ENCODE results near the gene SZT2. TPM values are rescaled to one million over a fixed set of nuclear protein-coding genes. Genes with fewer than 3 reads are reported as not detected.
A peak's percentile ranks its signal among the peaks of the same experiment; 100 is the strongest.

SZT2 gene
- total RNA-seq, 1 experiment from 2014 or later = 29.0 TPM

GRCh38 chr1:43370564-43370963 lies 19.1 kb upstream of the SZT2 start:
- no peak for TF ChIP-seq CTCF (IDR thresholded peaks at IDR 0.05; ENCODE audit: insufficient read depth in 1 of 2, low read depth in 1 of 2, low read length in 1 of 2, severe bottlenecking in 1 of 2, unreplicated experiment in 1 of 2)
- H3K4me3 Mint-ChIP-seq (ENCODE audit: unreplicated experiment) = peak overlapping the region; percentile 33
- peaks cover 15% of the 10 kb centered on the region for H3K4me1 ChIP-seq
- no peak overlapping the region for H3K27ac Mint-ChIP-seq (ENCODE audit: unreplicated experiment)
- no peaks in the 10 kb centered on the region for H3K27me3 Mint-ChIP-seq (ENCODE audit: insufficient read depth, unreplicated experiment)
- no peaks in the 10 kb centered on the region for H3K27me3 ChIP-seq (replicated peaks; ENCODE audit: control insufficient read depth, insufficient read depth, low read length)
- POLR2A ChIA-PET = no interaction called here
- peaks cover 9% of the 10 kb centered on the region for H3K36me3 Mint-ChIP-seq (ENCODE audit: insufficient read depth, unreplicated experiment)
- H3K4me3 ChIP-seq (ENCODE audit: low read depth, low read length) = no peak overlapping the region
- BruUV-seq (replicated peaks) = no TSS peak
- intact Hi-C loops (cut with micrococcal nuclease; ENCODE audit: unreplicated experiment) = no loop called here
- H3K9me3 ChIP-seq = no peaks in the 10 kb centered on the region
- CTCF ChIA-PET = no interaction called here
- peaks cover 9% of the 10 kb centered on the region for H3K4me1 Mint-ChIP-seq (ENCODE audit: low read depth, unreplicated experiment)
- DNase-seq = no peak
- H3K9me3 Mint-ChIP-seq (ENCODE audit: unreplicated experiment) = no peaks in the 10 kb centered on the region
- no peaks in the 10 kb centered on the region for H3K36me3 ChIP-seq (ENCODE audit: control insufficient read depth, insufficient read depth, low read length)

DNA sequence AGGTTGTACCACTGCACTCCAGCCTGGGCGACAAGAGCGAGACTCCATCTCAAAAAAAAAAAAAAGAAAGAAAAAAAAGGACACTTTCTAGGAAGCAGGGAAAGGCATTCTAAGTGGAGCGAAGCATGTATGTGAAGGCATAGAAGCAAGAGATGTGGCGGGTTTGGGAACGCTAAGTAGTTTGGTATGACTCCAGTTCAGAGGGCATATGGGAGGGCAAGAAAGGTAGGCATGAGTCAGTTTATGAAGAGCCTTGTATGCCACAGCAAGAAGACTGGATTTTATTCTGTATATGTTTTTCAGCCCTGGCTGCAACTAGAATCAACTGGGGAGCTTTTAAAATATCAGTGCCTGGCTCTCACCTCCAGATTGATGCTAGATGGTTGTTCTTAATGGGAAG lies 17.5 kb upstream of the SZT2 start:
- ChIA-PET POLR2A (no interaction called here), CTCF (no interaction called here)
- intact Hi-C loops (cut with micrococcal nuclease; ENCODE audit: unreplicated experiment) = no loop called here

DNA sequence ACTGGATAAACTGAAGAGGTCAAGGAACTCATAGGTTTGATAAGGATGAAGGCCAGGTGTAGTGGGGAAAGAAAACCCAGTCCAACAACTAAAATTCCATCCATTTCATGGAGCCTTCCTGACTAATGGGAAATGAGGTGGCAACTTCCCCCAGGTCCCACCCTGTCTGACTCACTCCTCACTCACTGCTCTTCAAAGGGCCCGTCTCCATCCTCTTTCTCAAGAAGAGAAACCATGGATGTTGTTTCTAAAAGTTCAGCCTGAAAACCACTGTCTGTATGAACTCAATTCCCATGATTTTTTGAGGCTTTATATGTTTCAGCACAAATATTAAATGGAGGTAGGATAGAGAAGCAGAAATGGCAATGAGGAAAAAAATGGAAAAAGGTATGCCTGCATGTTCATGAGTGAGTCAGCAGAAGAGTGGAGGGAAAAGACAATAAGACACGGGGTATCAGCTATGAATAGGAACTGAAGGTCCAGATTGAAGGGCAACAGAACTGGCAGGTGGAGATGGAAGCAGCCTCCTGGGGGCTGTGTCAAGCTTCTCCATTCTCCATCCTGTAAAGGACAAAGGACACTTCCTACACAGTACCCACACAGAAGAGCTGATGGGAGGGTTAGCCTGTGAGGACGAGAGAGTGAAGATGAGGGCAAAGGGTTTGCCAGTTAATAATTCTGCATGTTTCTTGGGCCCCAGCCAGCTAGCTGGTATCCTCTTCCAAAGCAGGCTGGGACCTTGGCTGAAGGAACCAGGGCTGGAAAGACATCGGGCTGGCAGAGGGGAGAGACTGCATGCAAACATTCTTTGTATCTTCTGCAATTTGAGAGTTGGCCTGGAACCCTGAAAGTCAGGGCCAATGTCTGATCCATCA lies 16.4 kb upstream of the SZT2 start:
- ChIA-PET CTCF (no interaction called here), POLR2A (no interaction called here)
- BruUV-seq (replicated peaks) = no TSS peak
- H3K36me3 ChIP-seq (ENCODE audit: control insufficient read depth, insufficient read depth, low read length) = no peaks in the 10 kb centered on the region
- TF ChIP-seq CTCF (IDR thresholded peaks at IDR 0.05; ENCODE audit: insufficient read depth in 1 of 2, low read depth in 1 of 2, low read length in 1 of 2, severe bottlenecking in 1 of 2, unreplicated experiment in 1 of 2) = no peak
- intact Hi-C loops (cut with micrococcal nuclease; ENCODE audit: unreplicated experiment) = no loop called here
- H3K4me1 ChIP-seq = peaks cover 9% of the 10 kb centered on the region
- H3K9me3 ChIP-seq = no peaks in the 10 kb centered on the region
- no peak overlapping the region for H3K27ac Mint-ChIP-seq (ENCODE audit: unreplicated experiment)
- no peaks in the 10 kb centered on the region for H3K27me3 Mint-ChIP-seq (ENCODE audit: insufficient read depth, unreplicated experiment)
- no peaks in the 10 kb centered on the region for H3K27me3 ChIP-seq (replicated peaks; ENCODE audit: control insufficient read depth, insufficient read depth, low read length)
- H3K4me3 Mint-ChIP-seq (ENCODE audit: unreplicated experiment) = no peak overlapping the region
- H3K9me3 Mint-ChIP-seq (ENCODE audit: unreplicated experiment) = no peaks in the 10 kb centered on the region
- DNase-seq = no peak
- H3K4me1 Mint-ChIP-seq (ENCODE audit: low read depth, unreplicated experiment) = no peaks in the 10 kb centered on the region
- no peaks in the 10 kb centered on the region for H3K36me3 Mint-ChIP-seq (ENCODE audit: insufficient read depth, unreplicated experiment)
- H3K4me3 ChIP-seq (ENCODE audit: low read depth, low read length) = no peak overlapping the region

More for the DNA sequence above, 17.5 kb upstream of the SZT2 start:
- DNase-seq = no peak
- H3K36me3 ChIP-seq (ENCODE audit: control insufficient read depth, insufficient read depth, low read length) = no peaks in the 10 kb centered on the region
- Mint-ChIP-seq H3K4me1 (ENCODE audit: low read depth, unreplicated experiment) (no peaks in the 10 kb centered on the region), H3K27ac (ENCODE audit: unreplicated experiment) (no peak overlapping the region), H3K9me3 (ENCODE audit: unreplicated experiment) (no peaks in the 10 kb centered on the region), H3K4me3 (ENCODE audit: unreplicated experiment) (no peak overlapping the region), H3K27me3 (ENCODE audit: insufficient read depth, unreplicated experiment) (no peaks in the 10 kb centered on the region), H3K36me3 (ENCODE audit: insufficient read depth, unreplicated experiment) (no peaks in the 10 kb centered on the region)
- no peaks in the 10 kb centered on the region for H3K9me3 ChIP-seq
- no peak overlapping the region for H3K4me3 ChIP-seq (ENCODE audit: low read depth, low read length)
- BruUV-seq (replicated peaks) = no TSS peak
- no peaks in the 10 kb centered on the region for H3K27me3 ChIP-seq (replicated peaks; ENCODE audit: control insufficient read depth, insufficient read depth, low read length)
- TF ChIP-seq CTCF (IDR thresholded peaks at IDR 0.05; ENCODE audit: insufficient read depth in 1 of 2, low read depth in 1 of 2, low read length in 1 of 2, severe bottlenecking in 1 of 2, unreplicated experiment in 1 of 2) = no peak
- peaks cover 9% of the 10 kb centered on the region for H3K4me1 ChIP-seq

Data from Caco-2 (cell line).